Activated CD8-positive, alpha-beta T cell treated with anti-CD3 and anti-CD28 coated beads for 36 hours (primary cell): ENCODE results near the gene PRXL2B. TPM values are rescaled to one million over a fixed set of nuclear protein-coding genes. Genes with fewer than 3 reads are reported as not detected.

Source experiments
- ATAC-seq: fragments of 200-7000 bp; cut with Tn5 transposase; one replicate; pipeline ENCODE4 v1.10.0; 2021; ENCODE audit warnings: mild to moderate bottlenecking, moderate library complexity
- CTCF ChIA-PET: fragments of 350-600 bp; sonication (Branson Sonifier 250); formaldehyde crosslinking; loops from one replicate; lab custom pipeline; 2021; ENCODE audit warnings: antibody characterized with exemption; lab: Charles Lee
- POLR2A ChIA-PET: fragments of 350-600 bp; sonication (Branson Sonifier 250); formaldehyde crosslinking; loops from one replicate; lab custom pipeline; 2021; ENCODE audit warnings: antibody characterized with exemption; lab: Charles Lee
- DNase-seq: peaks from one replicate; pipeline ENCODE4 v3.0.0-alpha.2; 2020
- H3K27ac Mint-ChIP-seq: one replicate; pipeline ENCODE4 v1.8.0; 2021; ENCODE audit warnings: mild to moderate bottlenecking, mixed read lengths
- H3K27me3 Mint-ChIP-seq: one replicate; pipeline ENCODE4 v1.8.0; 2021; ENCODE audit warnings: mixed read lengths
- H3K36me3 Mint-ChIP-seq: one replicate; pipeline ENCODE4 v1.8.0; 2021; ENCODE audit warnings: low read depth, mixed read lengths
- H3K4me1 Mint-ChIP-seq: one replicate; pipeline ENCODE4 v1.8.0; 2021; ENCODE audit warnings: low read depth, mixed read lengths
- H3K4me3 Mint-ChIP-seq: one replicate; pipeline ENCODE4 v1.8.0; 2021; ENCODE audit warnings: mild to moderate bottlenecking, moderate library complexity, mixed read lengths
- H3K9me3 Mint-ChIP-seq: one replicate; pipeline ENCODE4 v1.8.0; 2021; ENCODE audit warnings: mixed read lengths
- CTCF ChIP-seq: fragments of 200-600 bp; IDR thresholded peaks from one replicate; pipeline ENCODE4 v1.8.0; 2022; ENCODE audit warnings: antibody characterized with exemption, mild to moderate bottlenecking
- intact Hi-C: fragments of 100-400 bp; cut with micrococcal nuclease; formaldehyde crosslinking; loops from one replicate; pipeline ENCODE4 v1.10.0; 2022
- total RNA-seq, 2 experiments: library from RNA; stranded (reverse); gene quantifications; one replicate each; pipeline ENCODE4 v1.2.3, GENCODE V29; 2021

PRXL2B gene
- total RNA-seq, 2 experiments from 2014 or later, result 39.1 to 43.6 TPM

GRCh38 chr1:2604156-2604843 is 17.7 kb downstream of the PRXL2B start:
- CTCF ChIA-PET, result no interaction called here

GRCh38 chr1:2604844-2605508 is 18.4 kb downstream of the PRXL2B start:
- Mint-ChIP-seq H3K36me3 (no peaks in the 10 kb centered on the region), H3K27ac (no peak overlapping the region), H3K4me1 (no peaks in the 10 kb centered on the region), H3K9me3 (no peaks in the 10 kb centered on the region), H3K27me3 (no peaks in the 10 kb centered on the region), H3K4me3 (no peak overlapping the region)
- DNase-seq, result no peak
- intact Hi-C loops, result no loop called here
- POLR2A ChIA-PET, result no interaction called here
- CTCF ChIA-PET, result no interaction called here
- TF ChIP-seq CTCF, result no peak
- ATAC-seq, result no peak

More at GRCh38 chr1:2604156-2604843, 17.7 kb downstream of the PRXL2B start:
- H3K27ac Mint-ChIP-seq, result no peak overlapping the region
- ATAC-seq (no peak), DNase-seq (no peak)
- no peaks in the 10 kb centered on the region for H3K4me1 Mint-ChIP-seq
- H3K4me3 Mint-ChIP-seq, result no peak overlapping the region
- intact Hi-C loops, result no loop called here
- no peaks in the 10 kb centered on the region for H3K27me3 Mint-ChIP-seq
- POLR2A ChIA-PET, result no interaction called here
- no peaks in the 10 kb centered on the region for H3K36me3 Mint-ChIP-seq
- no peak for TF ChIP-seq CTCF
- H3K9me3 Mint-ChIP-seq, result no peaks in the 10 kb centered on the region

GRCh38 chr1:2605509-2606395 is 19.2 kb downstream of the PRXL2B start:
- H3K9me3 Mint-ChIP-seq, result no peaks in the 10 kb centered on the region
- H3K27ac Mint-ChIP-seq, result no peak overlapping the region
- no peaks in the 10 kb centered on the region for H3K27me3 Mint-ChIP-seq
- H3K36me3 Mint-ChIP-seq, result no peaks in the 10 kb centered on the region
- CTCF ChIA-PET, result no interaction called here
- TF ChIP-seq CTCF, result no peak
- POLR2A ChIA-PET, result interaction anchor here (0.8 kb wide), 1 partner anchor 16 kb away, joined by 3 read pairs; no protein-coding TSS in a partner anchor
- intact Hi-C loops, result no loop called here
- no peak for ATAC-seq
- DNase-seq, result no peak
- no peak overlapping the region for H3K4me3 Mint-ChIP-seq
- no peaks in the 10 kb centered on the region for H3K4me1 Mint-ChIP-seq

GRCh38 chr1:2606396-2606880 is 19.9 kb downstream of the PRXL2B start:
- H3K27ac Mint-ChIP-seq, result no peak overlapping the region

More at GRCh38 chr1:2606396-2606880, 19.9 kb downstream of the PRXL2B start:
- no peaks in the 10 kb centered on the region for H3K4me1 Mint-ChIP-seq
- POLR2A ChIA-PET, result interaction anchor here (0.8 kb wide), 1 partner anchor 16 kb away, joined by 3 read pairs; no protein-coding TSS in a partner anchor
- no peaks in the 10 kb centered on the region for H3K27me3 Mint-ChIP-seq
- CTCF ChIA-PET, result no interaction called here
- H3K36me3 Mint-ChIP-seq, result no peaks in the 10 kb centered on the region
- intact Hi-C loops, result no loop called here
- no peak overlapping the region for H3K4me3 Mint-ChIP-seq
- DNase-seq (no peak), ATAC-seq (no peak)
- no peak for TF ChIP-seq CTCF
- H3K9me3 Mint-ChIP-seq, result no peaks in the 10 kb centered on the region
